ENCODE data around the gene TSC22D2.

The TSC22D2 gene

GRCh38 chr3:150409125-150409511 lies 1.0 kb downstream of the TSC22D2 start:
- POLR2A ChIA-PET: interaction anchor here (0.6 to 3.2 kb wide), 20 partner anchors 9 to 458 kb away, joined by 3 to 24 read pairs (median 4); partner anchors contain the start of genes EIF2A and SERP1
- peak overlapping the region; percentile 97 for H3K4me3 ChIP-seq (ENCODE audit: low read depth, low read length)
- DNase-seq (ENCODE audit: low read depth, low spot score): no peak
- CTCF ChIA-PET: interaction anchor here (0.7 to 2.7 kb wide), 17 partner anchors 12 to 473 kb away, joined by 3 to 12 read pairs (median 4); no protein-coding TSS in a partner anchor
- no peak for TF ChIP-seq CTCF (IDR thresholded peaks at IDR 0.05; ENCODE audit: insufficient read depth, low read length, missing control alignments)

GRCh38 chr3:150409512-150410310 lies 1.6 kb downstream of the TSC22D2 start:
- peak overlapping the region; percentile 97 for H3K4me3 ChIP-seq (ENCODE audit: low read depth, low read length)
- DNase-seq (ENCODE audit: low read depth, low spot score): no peak
- POLR2A ChIA-PET: interaction anchor here (0.6 to 3.2 kb wide), 11 partner anchors 8 to 183 kb away, joined by 3 to 24 read pairs (median 8); no protein-coding TSS in a partner anchor
- peak; percentile 38 for TF ChIP-seq CTCF (IDR thresholded peaks at IDR 0.05; ENCODE audit: insufficient read depth, low read length, missing control alignments)
- CTCF ChIA-PET: interaction anchor here (0.9 to 2.1 kb wide), 16 partner anchors 17 to 473 kb away, joined by 3 to 12 read pairs (median 4); no protein-coding TSS in a partner anchor

GRCh38 chr3:150410311-150411105 lies 2.4 kb downstream of the TSC22D2 start:
- no peak for TF ChIP-seq CTCF (IDR thresholded peaks at IDR 0.05; ENCODE audit: insufficient read depth, low read length, missing control alignments)

GRCh38 chr3:150411106-150411460 lies 3.0 kb downstream of the TSC22D2 start:
- CTCF ChIA-PET: interaction anchor here (0.9 to 2.2 kb wide), 8 partner anchors 11 to 475 kb away, joined by 3 to 17 read pairs (median 4); no protein-coding TSS in a partner anchor
- POLR2A ChIA-PET: no interaction called here
- DNase-seq (ENCODE audit: low read depth, low spot score): no peak
- TF ChIP-seq CTCF (IDR thresholded peaks at IDR 0.05; ENCODE audit: insufficient read depth, low read length, missing control alignments): no peak
- H3K4me3 ChIP-seq (ENCODE audit: low read depth, low read length): peak overlapping the region; percentile 97

More at GRCh38 chr3:150410311-150411105, 2.4 kb downstream of the TSC22D2 start:
- DNase-seq (ENCODE audit: low read depth, low spot score): no peak
- peak overlapping the region; percentile 97 for H3K4me3 ChIP-seq (ENCODE audit: low read depth, low read length)
- POLR2A ChIA-PET: interaction anchor here (1.2 to 3.2 kb wide), 4 partner anchors 39 to 180 kb away, joined by 3 to 24 read pairs (median 14); no protein-coding TSS in a partner anchor
- CTCF ChIA-PET: interaction anchor here (0.9 to 2.1 kb wide), 12 partner anchors 12 to 474 kb away, joined by 3 to 12 read pairs (median 4); no protein-coding TSS in a partner anchor

- ChIA-PET POLR2A (interaction anchor here (1.0 kb wide), 1 partner anchor 444 kb away, joined by 3 read pairs; no protein-coding TSS in a partner anchor), CTCF (interaction anchor here (0.6 to 2.2 kb wide), 13 partner anchors 11 to 475 kb away, joined by 3 to 17 read pairs (median 4); no protein-coding TSS in a partner anchor)
- H3K4me3 ChIP-seq (ENCODE audit: low read depth, low read length): peak overlapping the region; percentile 97
- DNase-seq (ENCODE audit: low read depth, low spot score): no peak
- TF ChIP-seq CTCF (IDR thresholded peaks at IDR 0.05; ENCODE audit: insufficient read depth, low read length, missing control alignments): no peak
Observed at GRCh38 chr3:150411546-150411945, 3.4 kb downstream of the TSC22D2 start.

All from AG04449 (cell line).